K562 (cell line): ENCODE results near the gene RRAD. TPM values are rescaled to one million over a fixed set of nuclear protein-coding genes. Genes with fewer than 3 reads are reported as not detected.

ENCODE experiments used
- BHLHE40 ChIP-seq: IDR thresholded peaks from 2 replicates; pipeline ENCODE4 v1.6.1; 2011; ENCODE audit warnings: low read length, improper control_type of control experiment
- CBX5 ChIP-seq: IDR thresholded peaks from 2 replicates; pipeline ENCODE4 v1.6.1; 2014; ENCODE audit warnings: low read depth, borderline replicate concordance
- HDAC6 ChIP-seq: IDR thresholded peaks from 2 replicates; pipeline ENCODE4 v1.6.1; 2012; ENCODE audit warnings: low read depth, mild to moderate bottlenecking, control low read depth, inconsistent platforms, low read length, moderate library complexity
- KAT8 ChIP-seq: fragments of 450-650 bp; IDR thresholded peaks from 2 replicates; pipeline ENCODE4 v1.6.1; 2016; ENCODE audit warnings: low read depth, mild to moderate bottlenecking
- KDM1A ChIP-seq, 2 experiments: fragments of 450-650 bp; IDR thresholded peaks; 2 replicates each; pipeline ENCODE4 v1.6.1; 2016; ENCODE audit warnings: mild to moderate bottlenecking in 2 of 2
- KDM5B ChIP-seq: fragments of 200-600 bp; sonication (generic); IDR thresholded peaks from 2 replicates; pipeline ENCODE4 v1.6.1; 2012; ENCODE audit warnings: low read depth, mild to moderate bottlenecking, moderate library complexity, low read length, control low read depth, inconsistent platforms; ENCODE audit not compliant: insufficient replicate concordance
- MAFK ChIP-seq: IDR thresholded peaks from 2 replicates; pipeline ENCODE4 v1.6.1; 2011; ENCODE audit warnings: low read length, improper control_type of control experiment
- MCM5 ChIP-seq: fragments of 450-650 bp; IDR thresholded peaks from 2 replicates; pipeline ENCODE4 v1.6.1; 2016; ENCODE audit warnings: low read depth
- MLX ChIP-seq, 2 experiments: fragments of 450-650 bp in 1 of 2; sonication (generic) in 1 of 2; formaldehyde crosslinking; conservative IDR thresholded peaks; 2 replicates each; pipeline versions ENCODE4 v1.4.0 to v1.8.1; 2020 to 2022; ENCODE audit warnings: mild to moderate bottlenecking in 1 of 2, missing genetic modification reagents in 1 of 2
- NCOA6 ChIP-seq: fragments of 450-650 bp; IDR thresholded peaks from 2 replicates; pipeline ENCODE4 v1.6.1; 2017; ENCODE audit warnings: mild to moderate bottlenecking
- NR3C1 ChIP-seq: sonication (generic); formaldehyde crosslinking; IDR thresholded peaks from 2 replicates; pipeline ENCODE4 v1.8.1; 2022; ENCODE audit warnings: missing genetic modification reagents
- PHF20 ChIP-seq: fragments of 450-650 bp; IDR thresholded peaks from 2 replicates; pipeline ENCODE4 v1.6.1; 2018; ENCODE audit not compliant: partially characterized antibody
- RBBP5 ChIP-seq: fragments of 200-600 bp; sonication (generic); IDR thresholded peaks from 2 replicates; pipeline ENCODE4 v1.6.1; 2012; ENCODE audit warnings: borderline replicate concordance, mild to moderate bottlenecking, low read length, control low read depth, inconsistent platforms; ENCODE audit not compliant: insufficient read depth, poor library complexity, severe bottlenecking
- RBM39 ChIP-seq: fragments of 200-400 bp; formaldehyde crosslinking; optimal IDR thresholded peaks from 2 replicates; pipeline ENCODE3; 2018; ENCODE audit warnings: low read depth, low read length
- SFPQ ChIP-seq: fragments of 200-400 bp; formaldehyde crosslinking; IDR thresholded peaks from 2 replicates; pipeline ENCODE4 v1.6.1; 2017; ENCODE audit warnings: mild to moderate bottlenecking, low read depth, low read length, moderate library complexity
- SRSF1 ChIP-seq: fragments of 200-400 bp; formaldehyde crosslinking; IDR thresholded peaks from 2 replicates; pipeline ENCODE4 v1.6.1; 2017; ENCODE audit warnings: mild to moderate bottlenecking, low read depth, low read length, moderate library complexity
- ZFP36 ChIP-seq: fragments of 150-350 bp; IDR thresholded peaks from 2 replicates; pipeline ENCODE4 v1.6.1; 2018; ENCODE audit warnings: low read length, low read depth; ENCODE audit not compliant: partially characterized antibody
- ZNF316 ChIP-seq: fragments of 450-650 bp; IDR thresholded peaks from 2 replicates; pipeline ENCODE4 v1.6.1; 2016
- ZNF511 ChIP-seq: sonication (generic); formaldehyde crosslinking; IDR thresholded peaks from 2 replicates; pipeline ENCODE4 v1.8.0; 2022; ENCODE audit warnings: mild to moderate bottlenecking, missing genetic modification reagents
- polyA plus RNA-seq, 8 experiments: library from polyadenylated mRNA; depleted of rRNA in 4 of 8; stranded (reverse) in 5 of 8; unstranded in 3 of 8; fragments of >200 nt; fragmentation: Nextera tagmentation in 2 of 8; fragmentation: Illumina TruSeq in 1 of 8; extraction: Ambion mirVana in 2 of 8; extraction: Trizol in 1 of 8; gene quantifications; 2 replicates each; pipeline versions ENCODE4 v1.2.1 to v1.2.3, GENCODE V29; 2011 to 2014; ENCODE audit warnings: inconsistent platforms in 1 of 8, missing spikeins in 1 of 8
- total RNA-seq, 7 experiments: library from RNA; depleted of rRNA in 6 of 7; stranded (reverse); fragments of >200 nt in 6 of 7; fragmentation: Illumina TruSeq in 2 of 7; extraction: Trizol in 2 of 7; gene quantifications; 2 replicates each; pipeline versions ENCODE4 v1.2.1 to v1.2.3, GENCODE V29; 2011 to 2021; ENCODE audit warnings: low replicate concordance in 1 of 7
- TF ChIP-seq, protein P1 (sequence below): sonication (generic); formaldehyde crosslinking; IDR thresholded peaks from 2 replicates; pipeline ENCODE4 v1.8.1; 2023; ENCODE audit warnings: mild to moderate bottlenecking, missing genetic modification reagents
- TF ChIP-seq, protein P2 (sequence below): fragments of 450-650 bp; IDR thresholded peaks from 2 replicates; pipeline ENCODE4 v1.6.1; 2016; ENCODE audit warnings: missing biosample characterization, missing genetic modification characterization
- TF ChIP-seq, protein P3 (sequence below): fragments of 450-650 bp; IDR thresholded peaks from one replicate; pipeline ENCODE4 v1.6.1; 2018; ENCODE audit warnings: mild to moderate bottlenecking, moderate library complexity; ENCODE audit not compliant: partially characterized antibody

RRAD gene
- total and polyA plus RNA-seq, 9 of the 15 experiments (the other 6 are each of a cell fraction or from before 2014, with no cell fraction given), result 0.09 to 0.20 (median 0.13) TPM; not detected in 5

DNA sequence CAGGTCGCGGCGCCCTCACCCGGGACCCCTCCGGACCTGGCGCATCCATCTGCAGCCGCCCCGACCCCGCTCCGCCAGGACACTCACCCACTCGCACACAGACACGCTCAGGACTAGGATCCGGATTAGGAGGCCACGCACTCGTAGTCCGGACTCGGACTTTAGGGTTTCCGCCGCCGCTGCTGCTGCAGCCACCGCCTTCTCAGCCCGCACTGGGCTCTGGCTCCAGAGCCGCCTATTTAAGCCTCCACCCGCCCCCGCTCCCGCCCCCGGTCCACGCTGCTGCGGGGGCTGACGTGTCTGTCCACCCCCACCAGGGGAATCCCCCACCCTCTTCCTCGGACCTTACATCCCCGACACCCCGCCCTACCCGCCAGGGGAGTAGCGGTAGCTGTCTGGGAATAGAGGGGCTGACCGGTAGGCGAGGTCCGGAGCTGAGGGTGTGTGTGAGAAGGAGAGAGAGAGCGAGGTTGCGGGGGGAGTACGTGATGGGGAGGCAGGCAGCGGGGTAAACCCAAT lies at the start of gene RRAD (continued):
- TF ChIP-seq MLX (CRISPR knock-in tag; conservative IDR thresholded peaks at IDR 0.05) (no peak), ZNF511 (CRISPR knock-in tag) (no peak), KAT8 (no peak), NCOA6 (peak; percentile 61; the same call in 1 of the 2 replicates), KDM5B (peak; percentile 45), RBBP5 (peak; percentile 27), MCM5 (no peak), HDAC6 (no peak), ZFP36 (no peak), ZNF316 (no peak), CBX5 (no peak), PHF20 (no peak), SRSF1 (no peak), KDM1A (IDR thresholded peaks at IDR 0.05) (no peak), RBM39 (no peak), MAFK (no peak), BHLHE40 (no peak), NR3C1 (no peak), SFPQ (no peak)
- TF ChIP-seq, protein P1, sequence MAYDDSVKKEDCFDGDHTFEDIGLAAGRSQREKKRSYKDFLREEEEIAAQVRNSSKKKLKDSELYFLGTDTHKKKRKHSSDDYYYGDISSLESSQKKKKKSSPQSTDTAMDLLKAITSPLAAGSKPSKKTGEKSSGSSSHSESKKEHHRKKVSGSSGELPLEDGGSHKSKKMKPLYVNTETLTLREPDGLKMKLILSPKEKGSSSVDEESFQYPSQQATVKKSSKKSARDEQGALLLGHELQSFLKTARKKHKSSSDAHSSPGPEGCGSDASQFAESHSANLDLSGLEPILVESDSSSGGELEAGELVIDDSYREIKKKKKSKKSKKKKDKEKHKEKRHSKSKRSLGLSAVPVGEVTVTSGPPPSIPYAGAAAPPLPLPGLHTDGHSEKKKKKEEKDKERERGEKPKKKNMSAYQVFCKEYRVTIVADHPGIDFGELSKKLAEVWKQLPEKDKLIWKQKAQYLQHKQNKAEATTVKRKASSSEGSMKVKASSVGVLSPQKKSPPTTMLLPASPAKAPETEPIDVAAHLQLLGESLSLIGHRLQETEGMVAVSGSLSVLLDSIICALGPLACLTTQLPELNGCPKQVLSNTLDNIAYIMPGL (CRISPR knock-in tag), result no peak
- TF ChIP-seq, protein P2, sequence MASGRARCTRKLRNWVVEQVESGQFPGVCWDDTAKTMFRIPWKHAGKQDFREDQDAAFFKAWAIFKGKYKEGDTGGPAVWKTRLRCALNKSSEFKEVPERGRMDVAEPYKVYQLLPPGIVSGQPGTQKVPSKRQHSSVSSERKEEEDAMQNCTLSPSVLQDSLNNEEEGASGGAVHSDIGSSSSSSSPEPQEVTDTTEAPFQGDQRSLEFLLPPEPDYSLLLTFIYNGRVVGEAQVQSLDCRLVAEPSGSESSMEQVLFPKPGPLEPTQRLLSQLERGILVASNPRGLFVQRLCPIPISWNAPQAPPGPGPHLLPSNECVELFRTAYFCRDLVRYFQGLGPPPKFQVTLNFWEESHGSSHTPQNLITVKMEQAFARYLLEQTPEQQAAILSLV (tag), result no peak
- TF ChIP-seq, protein P3, sequence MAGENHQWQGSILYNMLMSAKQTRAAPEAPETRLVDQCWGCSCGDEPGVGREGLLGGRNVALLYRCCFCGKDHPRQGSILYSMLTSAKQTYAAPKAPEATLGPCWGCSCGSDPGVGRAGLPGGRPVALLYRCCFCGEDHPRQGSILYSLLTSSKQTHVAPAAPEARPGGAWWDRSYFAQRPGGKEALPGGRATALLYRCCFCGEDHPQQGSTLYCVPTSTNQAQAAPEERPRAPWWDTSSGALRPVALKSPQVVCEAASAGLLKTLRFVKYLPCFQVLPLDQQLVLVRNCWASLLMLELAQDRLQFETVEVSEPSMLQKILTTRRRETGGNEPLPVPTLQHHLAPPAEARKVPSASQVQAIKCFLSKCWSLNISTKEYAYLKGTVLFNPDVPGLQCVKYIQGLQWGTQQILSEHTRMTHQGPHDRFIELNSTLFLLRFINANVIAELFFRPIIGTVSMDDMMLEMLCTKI, result no peak
